Measurements from ENCODE around the gene BRIX1.

DNA sequence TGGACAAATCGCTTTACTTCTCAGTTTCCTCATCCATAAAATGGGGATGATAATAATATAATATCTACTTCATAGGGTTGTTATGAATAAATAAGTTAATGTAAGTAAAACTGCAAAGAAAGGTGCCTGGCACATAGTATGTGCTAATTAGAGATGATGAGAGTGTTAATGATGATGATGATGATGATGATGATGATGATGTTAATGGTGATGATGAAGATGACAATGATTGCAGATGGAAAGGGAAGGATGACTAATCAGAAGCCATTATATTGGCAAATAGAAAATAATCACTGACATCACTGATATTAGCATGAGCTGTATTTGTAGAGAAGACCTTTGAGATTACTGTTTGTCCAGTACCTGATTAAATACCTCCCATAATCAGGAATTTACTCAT, 20.8 kb upstream of the BRIX1 start:
- TF ChIP-seq POLR2A (IDR thresholded peaks at IDR 0.05; ENCODE audit: low read depth, low read length) (no peak), POLR2AphosphoS5 (IDR thresholded peaks at IDR 0.05; ENCODE audit: low read depth, low read length) (no peak)

Data from GM12892 (cell line).